Ovary (tissue), 3 donors: ENCODE data around the gene WDR19.

Experiments
- CTCF ChIP-seq, 3 donors: fragments of 450-650 bp in 2 of 3; fragments of 200-600 bp in 1 of 3; IDR thresholded peaks; one replicate each; pipeline versions ENCODE4 v1.5.1 to v1.8.0; 2016 to 2022; ENCODE audit warnings: antibody characterized with exemption in 3 of 3, mild to moderate bottlenecking in 1 of 3
- EP300 ChIP-seq: sonication (generic); formaldehyde crosslinking; IDR thresholded peaks from one replicate; pipeline ENCODE4 v1.6.1; 2017; ENCODE audit warnings: antibody characterized with exemption
- POLR2A ChIP-seq: fragments of 450-650 bp; IDR thresholded peaks from one replicate; pipeline ENCODE4 v1.6.1; 2017; ENCODE audit warnings: antibody characterized with exemption, mild to moderate bottlenecking, moderate library complexity
- donor health status: DM: no; HTN: no; CAD: no.

- TF ChIP-seq CTCF (IDR thresholded peaks at IDR 0.05) (no peak), POLR2A (no peak), EP300 (no peak)
Measured at GRCh38 chr4:39274503-39274902, 92.2 kb downstream of the WDR19 start.
